Measurements from ENCODE around the gene HOXA4. TPM values are rescaled to one million over a fixed set of nuclear protein-coding genes. Genes with fewer than 3 reads are reported as not detected.

HOXA4 gene
- total and polyA plus RNA-seq, 2 of the 4 experiments (the other 2 are of a cell fraction), result 0.36 to 8.0 TPM

DNA sequence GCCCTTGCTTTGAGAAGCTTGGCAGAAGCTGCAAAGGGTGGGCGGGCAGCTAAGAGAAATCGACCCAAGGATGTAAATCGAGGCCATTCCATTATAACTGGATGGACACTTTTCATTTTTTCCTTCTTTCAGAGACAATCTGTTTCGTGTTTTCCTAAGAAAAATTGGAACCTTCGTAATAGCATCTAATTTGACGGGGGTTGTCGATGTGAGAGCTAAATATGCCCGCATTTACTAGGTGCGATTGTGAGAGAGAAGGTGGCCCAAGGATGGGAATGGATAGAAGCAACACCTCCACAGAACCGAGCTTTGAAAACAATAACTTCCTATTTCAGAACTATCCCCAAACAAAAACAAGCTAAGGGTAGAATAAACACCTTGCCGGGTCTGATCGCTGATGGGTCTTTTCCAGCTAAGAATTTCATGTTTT lies 848 bp upstream of the HOXA4 start:
- intact Hi-C loops (cut with micrococcal nuclease), result loop anchor here (5.0 kb wide), 1 partner anchor 99 kb away; no protein-coding TSS in a partner anchor
- TF ChIP-seq CHD1 (IDR thresholded peaks at IDR 0.05; ENCODE audit: low read depth, low read length), result no peak
- TF ChIP-seq MAZ (IDR thresholded peaks at IDR 0.05; ENCODE audit: borderline replicate concordance, low read depth, low read length), result no peak
- no peak for TF ChIP-seq RFX5 (IDR thresholded peaks at IDR 0.05; ENCODE audit: low read depth, low read length)
- no peak for TF ChIP-seq MXI1 (IDR thresholded peaks at IDR 0.05; ENCODE audit: borderline replicate concordance, low read depth, low read length)
- no peak for TF ChIP-seq NFE2L2 (IDR thresholded peaks at IDR 0.05; ENCODE audit: low read depth, low read length)
- no peak for TF ChIP-seq FOS (IDR thresholded peaks at IDR 0.05; ENCODE audit: low read depth, low read length)
- TF ChIP-seq, protein P1, sequence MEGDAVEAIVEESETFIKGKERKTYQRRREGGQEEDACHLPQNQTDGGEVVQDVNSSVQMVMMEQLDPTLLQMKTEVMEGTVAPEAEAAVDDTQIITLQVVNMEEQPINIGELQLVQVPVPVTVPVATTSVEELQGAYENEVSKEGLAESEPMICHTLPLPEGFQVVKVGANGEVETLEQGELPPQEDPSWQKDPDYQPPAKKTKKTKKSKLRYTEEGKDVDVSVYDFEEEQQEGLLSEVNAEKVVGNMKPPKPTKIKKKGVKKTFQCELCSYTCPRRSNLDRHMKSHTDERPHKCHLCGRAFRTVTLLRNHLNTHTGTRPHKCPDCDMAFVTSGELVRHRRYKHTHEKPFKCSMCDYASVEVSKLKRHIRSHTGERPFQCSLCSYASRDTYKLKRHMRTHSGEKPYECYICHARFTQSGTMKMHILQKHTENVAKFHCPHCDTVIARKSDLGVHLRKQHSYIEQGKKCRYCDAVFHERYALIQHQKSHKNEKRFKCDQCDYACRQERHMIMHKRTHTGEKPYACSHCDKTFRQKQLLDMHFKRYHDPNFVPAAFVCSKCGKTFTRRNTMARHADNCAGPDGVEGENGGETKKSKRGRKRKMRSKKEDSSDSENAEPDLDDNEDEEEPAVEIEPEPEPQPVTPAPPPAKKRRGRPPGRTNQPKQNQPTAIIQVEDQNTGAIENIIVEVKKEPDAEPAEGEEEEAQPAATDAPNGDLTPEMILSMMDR (conservative IDR thresholded peaks at IDR 0.05; ENCODE audit: low read depth, low read length), result no peak
- no peak for TF ChIP-seq RAD21 (IDR thresholded peaks at IDR 0.05; ENCODE audit: low read length)
- TF ChIP-seq POLR2A (IDR thresholded peaks at IDR 0.05; ENCODE audit: low read depth, low read length), result no peak
- no peak for TF ChIP-seq CEBPB (IDR thresholded peaks at IDR 0.05; ENCODE audit: low read depth, low read length)
- no peak for TF ChIP-seq MAFK (IDR thresholded peaks at IDR 0.05; ENCODE audit: low read depth, low read length)
- no peak for TF ChIP-seq SMC3 (IDR thresholded peaks at IDR 0.05; ENCODE audit: low read depth, low read length)
- TF ChIP-seq, protein P2, sequence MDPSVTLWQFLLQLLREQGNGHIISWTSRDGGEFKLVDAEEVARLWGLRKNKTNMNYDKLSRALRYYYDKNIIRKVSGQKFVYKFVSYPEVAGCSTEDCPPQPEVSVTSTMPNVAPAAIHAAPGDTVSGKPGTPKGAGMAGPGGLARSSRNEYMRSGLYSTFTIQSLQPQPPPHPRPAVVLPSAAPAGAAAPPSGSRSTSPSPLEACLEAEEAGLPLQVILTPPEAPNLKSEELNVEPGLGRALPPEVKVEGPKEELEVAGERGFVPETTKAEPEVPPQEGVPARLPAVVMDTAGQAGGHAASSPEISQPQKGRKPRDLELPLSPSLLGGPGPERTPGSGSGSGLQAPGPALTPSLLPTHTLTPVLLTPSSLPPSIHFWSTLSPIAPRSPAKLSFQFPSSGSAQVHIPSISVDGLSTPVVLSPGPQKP (IDR thresholded peaks at IDR 0.05; ENCODE audit: borderline replicate concordance, low read depth, low read length), result no peak
- no peak for TF ChIP-seq BHLHE40 (IDR thresholded peaks at IDR 0.05; ENCODE audit: low read depth, low read length)
- TF ChIP-seq RCOR1 (IDR thresholded peaks at IDR 0.05; ENCODE audit: insufficient replicate concordance, low read length), result no peak
- TF ChIP-seq, protein P3, sequence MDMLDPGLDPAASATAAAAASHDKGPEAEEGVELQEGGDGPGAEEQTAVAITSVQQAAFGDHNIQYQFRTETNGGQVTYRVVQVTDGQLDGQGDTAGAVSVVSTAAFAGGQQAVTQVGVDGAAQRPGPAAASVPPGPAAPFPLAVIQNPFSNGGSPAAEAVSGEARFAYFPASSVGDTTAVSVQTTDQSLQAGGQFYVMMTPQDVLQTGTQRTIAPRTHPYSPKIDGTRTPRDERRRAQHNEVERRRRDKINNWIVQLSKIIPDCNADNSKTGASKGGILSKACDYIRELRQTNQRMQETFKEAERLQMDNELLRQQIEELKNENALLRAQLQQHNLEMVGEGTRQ (IDR thresholded peaks at IDR 0.05; ENCODE audit: low read depth, low read length), result no peak
- H2AFZ ChIP-seq (replicated peaks; ENCODE audit: low read length, poor library complexity), result peak overlapping the region; percentile 93

More for the DNA sequence above, 848 bp upstream of the HOXA4 start:
- no peak for ATAC-seq (ENCODE audit: low read depth)
- H3K4me3 ChIP-seq (ENCODE audit: insufficient read depth, low read depth, low read length), result peak overlapping the region; percentile 61
- DNase-seq, result no peak
- H3K4me2 ChIP-seq (ENCODE audit: low read depth, low read length), result peak overlapping the region; percentile 100
- peak overlapping the region; percentile 92 for H3K9ac ChIP-seq (ENCODE audit: low read depth, low read length)
- H4K5ac ChIP-seq (ENCODE audit: low read depth, low read length), result peak overlapping the region; percentile 100
- H4K20me1 ChIP-seq (ENCODE audit: insufficient read depth, low read length), result no peaks in the 10 kb centered on the region
- peak overlapping the region; percentile 43 for H2BK5ac ChIP-seq (ENCODE audit: low read depth, low read length, poor library complexity, severe bottlenecking)
- peaks cover 24 to 41% of the 10 kb centered on the region in 2 experiments for H3K79me1 ChIP-seq (ENCODE audit: low read depth in 1 of 2, low read length in 2 of 2)
- peak overlapping the region; percentile 83 for H2AK5ac ChIP-seq (ENCODE audit: low read depth, low read length)
- H2BK20ac ChIP-seq (ENCODE audit: low read depth, low read length), result no peak overlapping the region; the same call in 1 of the 2 replicates
- ChIA-PET POLR2A (ENCODE audit: unreplicated experiment) (interaction anchor here (0.8 to 1.1 kb wide), 3 partner anchors 10 to 274 kb away, joined by 3 read pairs; no protein-coding TSS in a partner anchor), CTCF (interaction anchor here (1.2 to 1.8 kb wide), 5 partner anchors 10 to 444 kb away, joined by 3 to 5 read pairs (median 4); no protein-coding TSS in a partner anchor)
- peaks cover 11% of the 10 kb centered on the region for H3K9me1 ChIP-seq (ENCODE audit: insufficient read depth, low read length)
- peaks cover 25% of the 10 kb centered on the region for H3K4me1 ChIP-seq (ENCODE audit: control insufficient read depth, insufficient read depth, low read length)
- dilution Hi-C loops (cut with HindIII; ENCODE audit: low sequenced_read_pairs, unreplicated experiment) (no loop called here), in situ Hi-C loops (cut with MboI; ENCODE audit: low sequenced_read_pairs) (no loop called here)
- H2AK9ac ChIP-seq (replicated peaks; ENCODE audit: low read depth, low read length, poor library complexity), result peak overlapping the region; percentile 62
- peak overlapping the region; percentile 89 for H4K91ac ChIP-seq (ENCODE audit: insufficient read depth, low read depth, low read length)
- H2BK120ac ChIP-seq (ENCODE audit: low read depth, low read length), result peak overlapping the region; percentile 66
- H3K9me3 ChIP-seq (ENCODE audit: control insufficient read depth, insufficient read depth, low read length), result no peaks in the 10 kb centered on the region
- WGBS, 2 experiments (ENCODE audit: extremely low coverage in 2 of 2, insufficient read length in 1 of 2), result 19% methylated on average over 3 of the region's 12 CpGs; no CpG with 5 or more reads in 1 of the 2 experiments
- H3K27ac ChIP-seq (ENCODE audit: insufficient read depth, low read length), result peak overlapping the region; percentile 77
- H3K27me3 ChIP-seq (ENCODE audit: control insufficient read depth, insufficient read depth, low read length), result no peaks in the 10 kb centered on the region
- H2BK15ac ChIP-seq (ENCODE audit: low read depth, low read length), result peak overlapping the region; percentile 58; the same call in 2 of the 3 replicates
- peak overlapping the region; percentile 81 for H3K4ac ChIP-seq (ENCODE audit: low read depth, low read length)
- no TSS peak for BruUV-seq (replicated peaks)
- peak overlapping the region; percentile 65 for H3K14ac ChIP-seq (replicated peaks; ENCODE audit: low read depth, low read length)
- peaks cover 3% of the 10 kb centered on the region; the same call in 1 of the 2 replicates for H3K36me3 ChIP-seq (ENCODE audit: control insufficient read depth, insufficient read depth, low read length)
- H3K56ac ChIP-seq (ENCODE audit: extremely low read depth, insufficient read depth, low read length), result peak overlapping the region; percentile 58
- H3K23ac ChIP-seq (ENCODE audit: low read depth, low read length), result peak overlapping the region; percentile 75
- H3K18ac ChIP-seq (ENCODE audit: low read depth, low read length), result peak overlapping the region; percentile 59
- H4K8ac ChIP-seq (ENCODE audit: low read depth in 2 of 2, low read length in 2 of 2), result peak overlapping the region; percentile 92 to 98

Data from IMR-90 (cell line).